GM19328 (cell line): ENCODE results near the gene CROCC2.

Experiments used
- ATAC-seq: cut with Tn5 transposase; IDR thresholded peaks from one replicate; pipeline ENCODE4 v1.9.1; 2021; ENCODE audit warnings: mild to moderate bottlenecking, moderate library complexity; ENCODE audit not compliant: unreplicated experiment

CROCC2 gene

DNA sequence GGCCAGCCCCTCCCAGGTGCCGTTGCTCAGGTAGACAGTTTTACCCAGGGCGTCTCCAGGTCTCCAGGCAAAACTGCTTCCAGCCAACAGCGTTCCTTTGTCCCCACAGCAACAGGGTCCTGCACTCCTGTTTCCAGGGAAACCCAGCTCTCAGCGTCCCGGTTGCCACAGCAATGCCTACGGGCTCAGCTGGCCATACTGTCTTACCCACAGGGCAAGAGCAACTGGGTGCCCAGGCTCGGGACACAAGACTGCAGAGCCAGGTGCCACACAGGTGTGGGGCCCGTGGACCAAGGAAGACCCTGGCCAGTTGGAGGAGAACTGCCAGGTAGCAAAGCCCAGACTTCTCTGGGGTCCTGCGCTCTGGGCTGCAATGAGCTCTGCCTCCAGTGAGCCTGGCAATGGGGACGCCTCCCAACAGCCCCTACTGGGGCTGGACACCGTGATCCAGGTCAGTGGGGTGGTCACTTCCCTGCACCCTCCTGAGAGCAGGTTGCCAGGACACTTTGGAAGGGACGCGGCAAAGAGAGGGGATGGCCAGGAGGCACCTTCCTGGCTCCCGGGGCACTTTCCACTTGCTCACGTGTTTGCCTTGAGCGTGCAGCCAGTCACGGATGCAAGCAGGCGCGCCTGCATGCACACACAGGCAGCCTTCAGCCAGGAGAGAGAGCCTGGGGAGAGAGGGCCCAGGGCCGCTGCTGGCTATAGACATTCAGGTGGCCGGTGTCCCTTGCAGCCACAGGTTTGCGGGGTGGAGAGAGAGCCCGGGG, at the start of gene CROCC2:
Gene CROCC2 (plus strand): TSS at position 196 of the 770 bp plus-strand sequence. CDS start 178 bp downstream, at position 374.
- no peak for ATAC-seq

DNA sequence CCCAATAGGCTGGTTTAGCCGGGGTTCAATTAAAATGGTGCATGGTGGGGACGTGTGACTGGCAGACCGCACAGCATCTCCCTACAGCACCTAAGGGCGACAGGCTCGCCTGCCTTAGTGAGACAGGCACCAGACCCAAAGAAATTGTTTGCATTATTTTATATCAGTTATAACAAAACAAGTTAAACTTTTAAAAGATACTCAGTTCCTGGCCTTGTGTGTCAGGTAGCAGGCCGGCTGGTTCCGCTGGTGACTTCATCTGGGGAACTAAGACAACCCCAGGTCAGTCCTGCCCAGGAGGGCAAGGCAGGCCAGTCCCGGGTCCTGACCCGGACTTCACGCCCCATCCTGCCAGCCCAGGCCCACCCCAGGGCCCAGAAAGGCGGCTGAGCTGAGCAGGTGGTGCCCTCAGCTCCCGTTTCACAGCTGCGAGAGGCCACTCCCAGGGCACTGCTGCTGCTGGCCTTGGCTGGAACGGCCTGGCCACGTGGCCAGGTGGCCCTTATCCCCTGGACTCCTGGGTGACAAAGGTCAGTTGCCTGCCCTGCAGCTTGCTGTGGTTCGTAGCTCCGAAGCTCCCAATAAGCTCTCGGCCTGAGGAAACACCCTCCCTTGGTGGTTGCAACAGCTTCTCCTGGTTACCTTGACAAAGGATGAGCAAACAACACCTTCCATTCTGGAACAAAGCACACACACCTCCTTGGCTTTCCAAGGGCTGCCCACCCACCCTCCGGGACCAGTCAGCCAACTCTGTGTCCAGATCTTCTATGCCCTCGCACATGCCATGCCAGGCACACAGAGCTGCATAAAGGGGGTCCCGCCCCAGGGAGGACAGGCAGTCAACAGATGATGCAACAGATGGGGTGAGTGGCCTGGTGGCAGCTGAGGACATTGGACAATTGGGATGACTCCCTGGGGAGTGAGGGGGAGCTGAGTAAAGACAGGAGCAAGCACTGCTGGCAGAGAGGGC, 48.8 kb upstream of the CROCC2 start:
- no peak for ATAC-seq

DNA sequence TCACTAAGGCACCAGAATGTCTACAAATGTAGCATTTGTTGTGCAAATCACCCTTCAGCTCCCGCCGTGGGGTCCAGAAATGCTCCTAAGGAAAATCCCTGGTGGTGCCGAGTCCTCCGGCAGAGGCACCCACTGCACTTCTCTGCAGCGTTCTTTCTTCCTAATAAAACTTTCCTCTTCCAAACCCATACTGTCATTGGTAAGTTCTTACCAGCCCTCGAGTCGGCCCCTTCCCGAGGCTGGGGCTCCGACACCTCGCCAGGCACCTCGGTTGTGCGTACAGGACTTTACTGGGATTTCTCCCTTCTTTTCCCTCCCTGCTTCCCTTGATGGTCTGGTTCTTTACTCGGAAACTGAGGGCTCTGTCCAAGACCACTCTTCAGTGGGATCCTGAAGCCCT, 47.8 kb upstream of the CROCC2 start:
- ATAC-seq = no peak

GRCh38 chr2:240858871-240859270, 47.3 kb upstream of the CROCC2 start:
- no peak for ATAC-seq

GRCh38 chr2:240861547-240861946, 44.6 kb upstream of the CROCC2 start:
- no peak for ATAC-seq

- no peak for ATAC-seq
These were observed 41.7 kb upstream of the CROCC2 start for GRCh38 chr2:240864475-240864874.

DNA sequence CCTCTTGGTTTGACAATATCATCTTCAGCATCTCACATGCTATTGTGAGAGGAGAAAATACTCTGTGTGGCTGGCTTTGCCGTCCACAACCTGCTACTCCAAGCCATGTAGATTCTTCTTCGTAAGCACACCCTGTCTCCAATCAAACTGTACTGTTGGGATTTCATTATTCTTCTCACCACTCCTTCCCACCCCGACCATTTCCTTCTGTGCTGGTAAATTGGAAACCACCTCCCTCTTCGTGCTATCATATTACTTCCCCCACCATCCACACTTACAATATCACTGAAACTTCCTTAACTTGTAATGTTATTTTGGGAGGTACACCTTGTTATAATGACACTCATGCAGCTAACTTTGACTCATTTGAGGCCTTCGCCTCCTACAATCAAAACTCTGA, 40.7 kb upstream of the CROCC2 start:
- no peak for ATAC-seq

DNA sequence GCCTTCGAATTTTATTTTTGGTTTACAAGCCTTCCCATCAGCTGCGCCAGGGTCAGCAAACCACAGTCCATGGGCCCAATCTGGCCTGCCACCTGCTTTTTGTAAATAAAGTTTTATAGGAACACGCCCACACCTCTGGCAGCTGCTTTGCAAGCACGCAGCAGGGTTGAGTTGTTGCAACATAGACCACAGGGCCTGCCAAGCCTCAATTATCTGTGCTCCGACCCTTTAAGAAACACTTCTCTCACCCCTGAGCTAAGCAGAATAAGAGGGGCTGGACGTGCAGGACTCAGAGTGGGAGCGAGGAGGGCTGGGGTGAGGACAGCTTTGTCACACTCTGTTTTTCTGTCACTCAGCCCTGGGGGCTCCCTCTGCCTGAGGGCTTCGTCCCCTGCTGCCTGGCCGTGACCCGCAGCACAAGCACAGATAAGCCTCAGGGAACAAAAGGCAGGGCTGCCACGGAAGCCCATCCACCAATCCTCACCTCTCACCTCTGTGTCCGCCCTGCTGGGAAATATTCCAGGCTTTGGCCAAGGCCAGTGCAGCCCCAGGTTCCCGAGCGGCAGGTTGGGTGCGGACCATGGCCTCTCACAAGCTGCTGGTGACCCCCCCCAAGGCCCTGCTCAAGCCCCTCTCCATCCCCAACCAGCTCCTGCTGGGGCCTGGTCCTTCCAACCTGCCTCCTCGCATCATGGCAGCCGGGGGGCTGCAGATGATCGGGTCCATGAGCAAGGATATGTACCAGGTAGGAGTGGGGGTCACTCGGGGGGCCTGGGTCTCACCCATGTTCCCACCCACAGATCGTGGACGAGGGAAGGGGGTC, 37.6 kb upstream of the CROCC2 start, which contains the start of gene AGXT:
Gene AGXT (plus strand): TSS at position 539 of the 823 bp plus-strand sequence. CDS start 42 bp downstream, at position 581.
- ATAC-seq = no peak

DNA sequence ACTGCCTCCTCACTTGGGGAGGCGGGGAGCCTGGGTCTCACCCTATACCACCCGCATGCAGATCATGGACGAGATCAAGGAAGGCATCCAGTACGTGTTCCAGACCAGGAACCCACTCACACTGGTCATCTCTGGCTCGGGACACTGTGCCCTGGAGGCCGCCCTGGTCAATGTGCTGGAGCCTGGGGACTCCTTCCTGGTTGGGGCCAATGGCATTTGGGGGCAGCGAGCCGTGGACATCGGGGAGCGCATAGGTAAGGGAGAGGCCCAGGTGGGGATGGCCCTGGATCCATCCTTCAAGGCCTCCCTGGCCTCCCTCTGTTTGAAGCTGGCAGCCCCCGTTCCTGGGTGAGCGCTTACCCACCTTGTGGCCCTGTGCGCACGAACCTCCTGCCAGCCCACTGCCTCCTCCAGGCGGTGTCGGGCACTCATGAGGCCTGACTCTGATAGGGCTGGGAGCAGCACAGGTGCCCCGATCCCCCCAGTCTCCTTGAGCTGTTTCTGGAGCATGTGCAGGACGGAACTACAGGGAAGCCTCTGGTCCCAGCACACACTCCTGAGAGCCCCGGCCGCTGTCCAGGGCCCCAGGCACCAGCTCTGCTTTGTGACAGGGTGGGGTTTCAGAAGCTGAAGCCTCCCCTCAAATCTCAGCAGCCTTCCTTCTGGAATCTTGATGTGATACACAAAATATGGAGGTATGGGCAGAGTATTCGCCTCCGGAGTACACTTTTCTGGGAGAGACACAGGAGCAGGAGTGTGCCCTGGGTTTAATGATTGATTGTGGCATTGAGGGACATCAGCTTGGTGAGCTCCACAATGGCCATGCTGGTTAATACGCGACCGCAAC, 36.8 kb upstream of the CROCC2 start:
- no peak for ATAC-seq

- ATAC-seq = no peak
These were observed 35.9 kb upstream of the CROCC2 start for GRCh38 chr2:240869956-240870875.

DNA sequence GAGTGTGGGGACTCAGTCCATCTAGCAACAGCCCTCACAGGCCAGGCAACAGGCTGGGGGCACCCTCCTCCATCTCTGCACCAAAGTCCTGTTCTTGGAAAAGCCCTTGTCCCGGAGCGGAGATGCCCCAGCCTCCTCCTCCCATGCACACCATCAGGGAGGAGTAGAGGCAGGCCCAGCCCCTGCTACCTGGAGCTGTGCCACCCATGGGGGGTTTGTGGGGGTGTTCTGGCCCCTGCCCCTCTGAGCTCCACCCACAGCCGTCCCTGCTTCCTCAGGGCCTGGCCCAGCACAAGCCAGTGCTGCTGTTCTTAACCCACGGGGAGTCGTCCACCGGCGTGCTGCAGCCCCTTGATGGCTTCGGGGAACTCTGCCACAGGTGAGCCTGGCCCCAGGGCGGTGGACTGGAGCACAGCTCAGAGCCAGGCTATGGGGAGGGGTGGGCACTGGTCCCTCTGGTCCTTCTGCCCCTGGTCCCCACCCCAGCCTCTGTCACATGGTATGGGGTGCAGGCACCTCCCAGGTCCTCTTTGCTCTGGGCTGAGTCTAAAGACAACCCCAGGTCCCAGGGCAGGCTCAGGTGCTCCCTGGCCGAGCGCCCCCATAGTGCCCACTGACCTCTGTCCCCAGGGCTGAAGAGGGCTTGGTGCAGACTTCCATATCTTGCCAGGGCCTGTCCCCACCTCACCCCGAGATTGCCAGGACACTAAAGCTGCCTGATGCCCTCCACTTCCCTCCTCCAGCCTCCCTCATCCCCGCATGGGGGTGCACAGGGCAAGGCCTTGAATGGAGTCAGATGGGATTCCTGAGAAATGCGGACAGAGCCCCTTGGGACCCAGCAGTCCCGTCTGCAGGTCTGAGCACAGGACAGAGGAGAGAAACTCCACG, 34.8 kb upstream of the CROCC2 start:
- no peak for ATAC-seq

DNA sequence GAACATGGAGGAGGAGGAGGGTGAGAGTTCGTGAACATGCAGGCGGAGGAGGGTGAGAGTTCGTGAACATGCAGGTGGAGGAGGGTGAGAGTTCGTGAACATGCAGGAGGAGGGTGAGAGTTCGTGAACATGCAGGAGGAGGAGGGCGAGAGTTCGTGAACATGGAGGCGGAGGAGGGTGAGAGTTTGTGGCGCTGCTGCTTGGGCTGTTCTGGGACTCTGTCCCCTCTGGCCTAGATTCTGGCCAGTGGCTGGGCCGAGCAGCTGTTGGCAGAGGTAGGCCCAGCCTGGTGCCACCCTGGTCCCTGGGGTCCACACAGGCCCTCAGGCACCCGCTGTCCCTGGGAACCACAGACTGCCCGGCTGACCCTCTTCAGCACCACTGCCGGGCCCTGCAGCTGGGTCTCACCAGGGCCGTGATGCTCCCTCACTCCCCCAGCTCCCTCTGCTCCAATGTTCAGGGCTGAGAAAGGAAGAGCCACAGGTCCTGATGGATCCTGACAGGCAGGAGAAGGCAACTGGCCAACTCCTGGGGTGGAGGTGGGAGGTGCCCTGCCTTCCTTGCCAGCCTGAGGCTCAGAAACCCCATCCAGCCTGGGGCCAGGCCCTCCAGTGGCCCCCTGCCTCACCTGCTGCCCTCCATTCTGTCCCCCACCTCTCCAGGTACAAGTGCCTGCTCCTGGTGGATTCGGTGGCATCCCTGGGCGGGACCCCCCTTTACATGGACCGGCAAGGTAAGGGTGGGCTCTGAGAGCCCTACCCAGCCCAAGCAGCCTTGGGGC, 33.6 kb upstream of the CROCC2 start:
- no peak for ATAC-seq

DNA sequence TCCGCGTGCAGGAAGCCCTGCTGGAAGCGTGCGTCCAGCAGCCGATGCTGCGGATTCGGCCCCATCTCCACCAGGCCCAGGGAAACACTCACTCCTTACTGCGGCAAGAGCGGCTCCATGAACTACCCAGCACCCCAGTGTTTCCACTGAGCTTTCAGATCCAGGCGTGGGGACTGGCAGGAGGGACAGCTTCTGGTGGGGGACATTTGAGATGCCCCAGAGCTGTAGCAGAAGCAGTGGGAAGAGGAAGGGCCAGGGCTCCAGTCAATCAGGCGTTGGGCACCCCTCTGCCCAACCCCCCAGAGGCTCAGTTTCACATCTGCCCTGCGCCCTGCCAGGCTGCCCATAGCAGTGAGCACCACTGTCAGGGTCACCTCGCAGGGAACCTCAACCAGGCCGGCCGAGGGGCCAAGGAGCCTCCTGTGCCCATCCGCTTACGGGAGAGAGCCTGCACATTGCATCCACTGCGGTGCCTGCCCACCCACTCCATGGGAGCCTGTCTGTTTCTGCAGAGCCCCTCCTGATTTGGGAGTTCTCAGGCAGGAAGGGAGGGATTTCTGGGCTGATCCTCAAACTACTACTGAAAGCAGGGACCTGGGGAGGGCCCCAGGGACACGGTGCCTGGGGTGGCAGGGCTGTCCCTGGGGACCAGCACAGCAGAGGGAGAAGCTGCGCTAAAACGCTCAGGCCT, 32.9 kb upstream of the CROCC2 start:
- ATAC-seq = no peak

DNA sequence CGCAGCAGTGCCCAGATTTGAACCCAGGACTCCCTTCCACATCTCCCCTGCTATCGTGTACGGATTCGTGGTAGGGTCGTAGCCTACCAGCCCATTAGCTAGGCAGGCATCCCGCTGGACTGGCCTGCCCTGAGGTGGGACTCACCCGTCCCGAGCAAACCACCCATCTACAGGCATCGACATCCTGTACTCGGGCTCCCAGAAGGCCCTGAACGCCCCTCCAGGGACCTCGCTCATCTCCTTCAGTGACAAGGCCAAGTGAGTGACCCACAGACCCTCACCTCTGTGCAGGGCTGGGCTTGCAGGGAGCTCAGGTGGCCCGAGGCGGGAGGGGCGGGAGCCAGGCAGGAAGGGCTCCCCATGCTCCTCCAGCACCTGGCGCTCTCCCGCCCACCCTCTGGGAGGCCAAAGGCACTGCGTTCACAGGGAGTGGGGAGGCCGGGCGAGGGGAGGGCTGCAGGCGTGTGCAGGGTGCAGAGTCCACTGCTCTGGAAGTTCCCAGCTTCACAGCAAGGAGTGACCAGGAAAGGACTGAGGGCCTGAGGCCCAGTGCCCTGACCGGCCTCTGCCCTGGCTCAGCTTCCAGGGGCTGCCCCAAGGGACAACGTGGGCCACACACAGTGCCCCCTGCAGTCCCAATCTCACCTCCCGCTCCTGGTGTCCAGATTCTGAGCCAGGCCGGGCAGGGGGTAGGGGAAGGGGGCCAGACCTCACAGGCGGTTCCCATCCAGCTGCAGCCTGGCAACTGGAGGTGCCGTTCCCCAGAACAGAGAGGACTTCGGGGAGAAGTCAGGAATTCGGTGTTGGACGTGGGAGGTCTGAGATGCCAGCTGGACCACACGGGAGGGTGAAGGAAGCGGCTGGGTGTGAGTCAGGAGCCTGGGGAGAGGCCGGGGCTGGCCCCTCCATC, 32.1 kb upstream of the CROCC2 start:
- ATAC-seq = no peak

GRCh38 chr2:240874715-240875227, 31.4 kb upstream of the CROCC2 start:
- no peak for ATAC-seq
